ENCODE data around the gene DIPK1A. TPM values are rescaled to one million over a fixed set of nuclear protein-coding genes. Genes with fewer than 3 reads are reported as not detected.

The DIPK1A gene
- total RNA-seq, 1 experiment from 2014 or later, result 2.3 TPM

DNA sequence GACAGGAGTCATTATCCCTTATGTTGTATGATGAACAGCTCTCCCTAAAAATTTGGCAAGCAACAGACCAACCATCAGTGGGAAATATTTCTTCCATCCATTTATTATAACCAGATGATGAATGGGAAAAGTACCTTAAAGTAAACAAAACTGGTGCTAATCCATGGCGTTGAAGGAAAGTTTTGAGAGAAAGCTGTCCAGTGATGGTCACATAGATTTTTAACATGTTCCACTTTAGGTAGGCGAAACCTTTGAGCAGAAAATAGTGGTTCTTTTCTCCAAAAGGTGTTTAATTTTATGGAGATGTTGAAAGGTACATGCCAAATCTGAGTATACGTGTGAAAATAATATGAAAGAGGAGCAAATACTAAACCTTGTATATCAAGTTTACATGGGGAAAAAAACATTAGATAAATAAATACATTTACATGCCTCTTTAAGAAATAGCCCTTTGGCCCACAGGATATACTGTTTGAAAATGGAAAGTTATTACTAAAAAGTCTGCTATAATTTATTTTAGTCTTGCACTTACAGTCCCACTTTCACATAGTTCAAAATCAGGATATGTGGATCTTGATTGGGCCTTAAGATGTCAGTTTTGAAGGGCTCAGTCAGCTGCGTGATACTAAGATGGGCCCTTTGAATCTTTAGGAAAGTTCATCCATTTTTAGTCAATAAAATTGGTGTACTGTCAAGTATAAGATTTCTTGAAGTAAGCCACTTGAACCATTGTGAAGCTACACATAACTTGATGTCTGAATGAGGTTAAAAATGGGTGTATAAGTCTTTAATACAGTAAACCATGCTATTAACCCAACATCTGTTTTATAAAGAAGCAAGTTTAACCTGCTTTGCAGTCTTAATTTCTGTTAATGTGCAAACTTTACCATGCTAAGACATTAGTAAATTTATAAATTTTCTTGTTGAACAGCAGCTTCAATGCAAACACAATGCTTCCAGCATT is 118.9 kb downstream of the DIPK1A start:
- Histone ChIP-seq H3K4me3 (ENCODE audit: low read depth, low read length) (no peak overlapping the region), H3K27me3 (replicated peaks; ENCODE audit: control insufficient read depth, insufficient read depth, low read length) (no peaks in the 10 kb centered on the region), H3K9me3 (no peaks in the 10 kb centered on the region), H3K4me1 (no peaks in the 10 kb centered on the region), H3K36me3 (ENCODE audit: control insufficient read depth, insufficient read depth, low read length) (no peaks in the 10 kb centered on the region)
- Mint-ChIP-seq H3K4me1 (ENCODE audit: low read depth, unreplicated experiment) (no peaks in the 10 kb centered on the region), H3K36me3 (ENCODE audit: insufficient read depth, unreplicated experiment) (peaks cover 76% of the 10 kb centered on the region), H3K9me3 (ENCODE audit: unreplicated experiment) (no peaks in the 10 kb centered on the region), H3K27me3 (ENCODE audit: insufficient read depth, unreplicated experiment) (no peaks in the 10 kb centered on the region), H3K27ac (ENCODE audit: unreplicated experiment) (no peak overlapping the region), H3K4me3 (ENCODE audit: unreplicated experiment) (no peak overlapping the region)
- intact Hi-C loops (cut with micrococcal nuclease; ENCODE audit: unreplicated experiment), result no loop called here
- CTCF ChIA-PET, result no interaction called here
- DNase-seq, result no peak
- TF ChIP-seq CTCF (IDR thresholded peaks at IDR 0.05; ENCODE audit: insufficient read depth in 1 of 2, low read depth in 1 of 2, low read length in 1 of 2, severe bottlenecking in 1 of 2, unreplicated experiment in 1 of 2), result no peak
- POLR2A ChIA-PET, result no interaction called here
- no TSS peak for BruUV-seq (replicated peaks)

DNA sequence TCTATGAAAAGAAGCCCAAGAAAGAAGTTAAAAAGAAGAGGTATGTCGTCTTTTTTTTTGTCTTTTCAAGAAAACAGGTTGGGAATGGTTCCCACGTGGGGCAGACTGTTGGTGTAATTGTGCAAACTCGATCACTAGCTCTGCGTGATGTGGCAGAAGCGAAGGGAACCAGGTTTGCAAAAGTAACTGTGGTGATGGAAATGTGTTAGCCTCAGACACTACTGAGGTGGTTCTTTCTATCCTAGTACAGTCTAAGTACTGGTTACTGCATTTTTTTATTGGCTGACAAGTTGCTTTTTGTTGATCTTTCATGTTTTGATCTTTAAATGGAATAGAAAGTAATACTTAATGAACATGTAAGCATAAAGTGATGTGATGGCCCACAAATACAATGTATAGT is 120.7 kb downstream of the DIPK1A start:
- Mint-ChIP-seq H3K4me1 (ENCODE audit: low read depth, unreplicated experiment) (no peaks in the 10 kb centered on the region), H3K4me3 (ENCODE audit: unreplicated experiment) (no peak overlapping the region), H3K27me3 (ENCODE audit: insufficient read depth, unreplicated experiment) (no peaks in the 10 kb centered on the region), H3K9me3 (ENCODE audit: unreplicated experiment) (no peaks in the 10 kb centered on the region), H3K27ac (ENCODE audit: unreplicated experiment) (no peak overlapping the region), H3K36me3 (ENCODE audit: insufficient read depth, unreplicated experiment) (peaks cover 87% of the 10 kb centered on the region)
- Histone ChIP-seq H3K9me3 (no peaks in the 10 kb centered on the region), H3K27me3 (replicated peaks; ENCODE audit: control insufficient read depth, insufficient read depth, low read length) (no peaks in the 10 kb centered on the region), H3K4me3 (ENCODE audit: low read depth, low read length) (no peak overlapping the region), H3K36me3 (ENCODE audit: control insufficient read depth, insufficient read depth, low read length) (no peaks in the 10 kb centered on the region), H3K4me1 (no peaks in the 10 kb centered on the region)
- POLR2A ChIA-PET, result no interaction called here
- CTCF ChIA-PET, result no interaction called here
- no TSS peak for BruUV-seq (replicated peaks)
- intact Hi-C loops (cut with micrococcal nuclease; ENCODE audit: unreplicated experiment), result no loop called here
- DNase-seq, result no peak
- TF ChIP-seq CTCF (IDR thresholded peaks at IDR 0.05; ENCODE audit: insufficient read depth in 1 of 2, low read depth in 1 of 2, low read length in 1 of 2, severe bottlenecking in 1 of 2, unreplicated experiment in 1 of 2), result no peak

DNA sequence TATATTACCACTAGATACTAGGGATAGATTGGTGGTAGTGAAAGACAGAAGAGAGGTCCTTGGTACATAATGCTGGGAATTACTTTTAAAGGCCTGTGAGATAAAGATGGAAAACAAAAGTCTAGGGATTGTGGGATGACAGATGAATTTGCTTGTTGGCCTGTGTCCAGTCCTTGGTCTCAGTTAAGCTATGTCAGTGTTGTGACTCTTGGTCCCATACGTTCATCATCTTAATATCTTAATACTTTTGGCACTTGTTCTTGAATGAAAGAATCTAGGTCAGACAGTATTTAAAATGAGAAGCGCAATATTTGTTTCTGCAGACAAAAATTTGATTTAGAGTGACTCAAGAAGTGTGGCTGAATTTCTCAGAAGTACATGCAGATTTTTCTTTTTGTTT is 121.8 kb downstream of the DIPK1A start:
- no peak for TF ChIP-seq CTCF (IDR thresholded peaks at IDR 0.05; ENCODE audit: insufficient read depth in 1 of 2, low read depth in 1 of 2, low read length in 1 of 2, severe bottlenecking in 1 of 2, unreplicated experiment in 1 of 2)

More for the DNA sequence above, 121.8 kb downstream of the DIPK1A start:
- Histone ChIP-seq H3K4me3 (ENCODE audit: low read depth, low read length) (no peak overlapping the region), H3K9me3 (no peaks in the 10 kb centered on the region), H3K36me3 (ENCODE audit: control insufficient read depth, insufficient read depth, low read length) (no peaks in the 10 kb centered on the region), H3K4me1 (peaks cover 3% of the 10 kb centered on the region; the same call in 1 of the 2 replicates), H3K27me3 (replicated peaks; ENCODE audit: control insufficient read depth, insufficient read depth, low read length) (no peaks in the 10 kb centered on the region)
- ChIA-PET POLR2A (no interaction called here), CTCF (interaction anchor here (1.0 kb wide), 1 partner anchor 35 kb away, joined by 5 read pairs; no protein-coding TSS in a partner anchor)
- no TSS peak for BruUV-seq (replicated peaks)
- peaks cover 98% of the 10 kb centered on the region for H3K36me3 Mint-ChIP-seq (ENCODE audit: insufficient read depth, unreplicated experiment)
- H3K27me3 Mint-ChIP-seq (ENCODE audit: insufficient read depth, unreplicated experiment), result no peaks in the 10 kb centered on the region
- intact Hi-C loops (cut with micrococcal nuclease; ENCODE audit: unreplicated experiment), result no loop called here
- no peak for DNase-seq
- H3K4me3 Mint-ChIP-seq (ENCODE audit: unreplicated experiment), result no peak overlapping the region
- no peaks in the 10 kb centered on the region for H3K9me3 Mint-ChIP-seq (ENCODE audit: unreplicated experiment)
- no peaks in the 10 kb centered on the region for H3K4me1 Mint-ChIP-seq (ENCODE audit: low read depth, unreplicated experiment)
- no peak overlapping the region for H3K27ac Mint-ChIP-seq (ENCODE audit: unreplicated experiment)
